ENCODE results near the gene GDA. TPM values are rescaled to one million over a fixed set of nuclear protein-coding genes. Genes with fewer than 3 reads are reported as not detected.

GDA gene
- total and polyA plus RNA-seq, 2 of the 4 experiments (the other 2 are of a cell fraction): not detected

- in situ Hi-C loops (cut with MboI; ENCODE audit: low sequenced_read_pairs): loop anchor here (25.0 kb wide), 1 partner anchor 443 kb away; no protein-coding TSS in a partner anchor
- no peak overlapping the region for H2AK9ac ChIP-seq (replicated peaks; ENCODE audit: low read depth, low read length, poor library complexity)
- no peak overlapping the region for H2BK5ac ChIP-seq (ENCODE audit: low read depth, low read length, poor library complexity, severe bottlenecking)
- intact Hi-C loops (cut with micrococcal nuclease): no loop called here
- H3K23ac ChIP-seq (ENCODE audit: low read depth, low read length): no peak overlapping the region
- no peak overlapping the region for H3K18ac ChIP-seq (ENCODE audit: low read depth, low read length)
- no peak overlapping the region for H3K9ac ChIP-seq (ENCODE audit: low read depth, low read length)
- TF ChIP-seq ELK1 (IDR thresholded peaks at IDR 0.05; ENCODE audit: borderline replicate concordance, low read depth, low read length): no peak
- no peak for TF ChIP-seq RFX5 (IDR thresholded peaks at IDR 0.05; ENCODE audit: low read depth, low read length)
- TF ChIP-seq POLR2A (IDR thresholded peaks at IDR 0.05; ENCODE audit: low read depth, low read length): no peak
- no peak for TF ChIP-seq RAD21 (IDR thresholded peaks at IDR 0.05; ENCODE audit: low read length)
- TF ChIP-seq CEBPB (IDR thresholded peaks at IDR 0.05; ENCODE audit: low read depth, low read length): no peak
- TF ChIP-seq RCOR1 (IDR thresholded peaks at IDR 0.05; ENCODE audit: insufficient replicate concordance, low read length): no peak
- no peak for TF ChIP-seq CHD1 (IDR thresholded peaks at IDR 0.05; ENCODE audit: low read depth, low read length)
- no peak for TF ChIP-seq USF2 (IDR thresholded peaks at IDR 0.05; ENCODE audit: low read depth, low read length)
- TF ChIP-seq MAZ (IDR thresholded peaks at IDR 0.05; ENCODE audit: borderline replicate concordance, low read depth, low read length): no peak
- TF ChIP-seq FOS (IDR thresholded peaks at IDR 0.05; ENCODE audit: low read depth, low read length): no peak
- TF ChIP-seq BHLHE40 (IDR thresholded peaks at IDR 0.05; ENCODE audit: low read depth, low read length): no peak
- TF ChIP-seq MXI1 (IDR thresholded peaks at IDR 0.05; ENCODE audit: borderline replicate concordance, low read depth, low read length): no peak
- no peak for TF ChIP-seq CTCF (conservative IDR thresholded peaks at IDR 0.05; ENCODE audit: low read depth, low read length)
- no peak overlapping the region for H2AFZ ChIP-seq (replicated peaks; ENCODE audit: low read length, poor library complexity)
- no peak overlapping the region for H3K4me3 ChIP-seq (ENCODE audit: insufficient read depth, low read depth, low read length)
- no peak overlapping the region for H2BK15ac ChIP-seq (ENCODE audit: low read depth, low read length)
- no peak for DNase-seq
- no TSS peak for BruUV-seq (replicated peaks)
- no peaks in the 10 kb centered on the region for H3K9me1 ChIP-seq (ENCODE audit: insufficient read depth, low read length)
- no peak overlapping the region for H4K8ac ChIP-seq (ENCODE audit: low read depth in 2 of 2, low read length in 2 of 2)
- H4K20me1 ChIP-seq (ENCODE audit: insufficient read depth, low read length): no peaks in the 10 kb centered on the region
- no peak overlapping the region for H4K5ac ChIP-seq (ENCODE audit: low read depth, low read length)
- H3K36me3 ChIP-seq (ENCODE audit: control insufficient read depth, insufficient read depth, low read length): no peaks in the 10 kb centered on the region
- ATAC-seq (ENCODE audit: low read depth): no peak
- WGBS, 2 experiments (ENCODE audit: extremely low coverage in 2 of 2, insufficient read length in 1 of 2): 20% methylated on average over 1 of the region's 3 CpGs; no CpG with 5 or more reads in 1 of the 2 experiments
- no peak overlapping the region for H3K27ac ChIP-seq (ENCODE audit: insufficient read depth, low read length)
- no peak overlapping the region for H3K4ac ChIP-seq (ENCODE audit: low read depth, low read length)
- no peak overlapping the region for H2BK120ac ChIP-seq (ENCODE audit: low read depth, low read length)
- ChIA-PET POLR2A (ENCODE audit: unreplicated experiment) (no interaction called here), CTCF (interaction anchor here (0.7 kb wide), 1 partner anchor 17 kb away, joined by 3 read pairs; no protein-coding TSS in a partner anchor)
- H3K9me3 ChIP-seq (ENCODE audit: control insufficient read depth, insufficient read depth, low read length): no peaks in the 10 kb centered on the region
- dilution Hi-C loops (cut with HindIII; ENCODE audit: low sequenced_read_pairs, unreplicated experiment): no loop called here
- no peak overlapping the region for H4K91ac ChIP-seq (ENCODE audit: insufficient read depth, low read depth, low read length)
- H3K56ac ChIP-seq (ENCODE audit: extremely low read depth, insufficient read depth, low read length): no peak overlapping the region
- H3K27me3 ChIP-seq (ENCODE audit: control insufficient read depth, insufficient read depth, low read length): peaks cover 1% of the 10 kb centered on the region
- no peak overlapping the region for H3K4me2 ChIP-seq (ENCODE audit: low read depth, low read length)
- H2AK5ac ChIP-seq (ENCODE audit: low read depth, low read length): no peak overlapping the region
- no peaks in the 10 kb centered on the region for H3K79me1 ChIP-seq (ENCODE audit: low read depth in 1 of 2, low read length in 2 of 2)
- no peak overlapping the region for H3K14ac ChIP-seq (replicated peaks; ENCODE audit: low read depth, low read length)
- H2BK20ac ChIP-seq (ENCODE audit: low read depth, low read length): no peak overlapping the region
- H3K4me1 ChIP-seq (ENCODE audit: control insufficient read depth, insufficient read depth, low read length): no peaks in the 10 kb centered on the region
Measured at GRCh38 chr9:72254901-72255545, 105.8 kb downstream of the GDA start.
